ENCODE measurements around the gene CYB561D2. TPM values are rescaled to one million over a fixed set of nuclear protein-coding genes. Genes with fewer than 3 reads are reported as not detected.

The CYB561D2 gene
- total and polyA plus RNA-seq, 2 experiments from 2014 or later: 28.3 to 37.7 TPM

DNA sequence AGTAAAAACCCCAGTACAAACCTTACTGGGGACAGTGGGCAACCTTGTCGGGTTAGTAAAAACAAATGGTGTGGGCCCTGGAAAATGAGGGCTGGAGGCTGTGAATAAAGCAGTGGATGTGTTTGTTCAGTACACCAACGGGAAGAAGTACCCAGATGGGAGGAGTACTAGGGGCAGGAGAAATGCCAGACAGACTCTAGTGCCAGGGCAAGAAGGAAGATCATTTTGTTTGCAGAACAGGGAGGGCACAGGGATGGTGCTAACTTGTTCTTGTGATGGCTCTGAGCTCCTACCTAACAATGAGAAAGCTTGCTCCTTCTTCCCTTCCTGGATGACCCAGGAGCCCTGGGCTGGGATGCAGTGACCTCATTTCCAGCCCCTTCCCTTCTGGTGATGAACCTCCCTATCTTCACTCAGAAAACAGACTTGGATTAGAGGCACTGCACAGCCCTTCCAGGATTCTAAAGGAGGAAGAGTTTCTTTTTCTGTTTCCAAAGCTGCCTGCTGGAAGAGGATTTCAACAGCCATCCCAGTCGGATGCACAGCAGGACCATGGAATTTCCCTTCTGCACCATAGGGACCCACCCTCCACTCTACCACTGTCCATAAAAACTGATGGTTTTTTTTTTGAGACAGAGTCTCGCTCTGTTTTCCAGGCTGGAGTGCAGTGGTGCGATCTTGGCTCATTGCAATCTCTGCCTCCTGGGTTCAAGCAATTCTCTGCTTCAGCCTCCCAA, 16.2 kb upstream of the CYB561D2 start:
- TF ChIP-seq EZH2 (IDR thresholded peaks at IDR 0.05; ENCODE audit: insufficient read depth, poor library complexity, severe bottlenecking): no peak
- no peak for TF ChIP-seq EZH2phosphoT487 (IDR thresholded peaks at IDR 0.05; ENCODE audit: insufficient read depth, low read depth)
- 33 to 44% methylated on average over 5 of the region's 5 CpGs for WGBS, 2 experiments (ENCODE audit: low coverage in 1 of 2, low lambda C conversion rate in 2 of 2, missing lambda C conversion rate in 2 of 2)
- H3K4me2 ChIP-seq (ENCODE audit: unreplicated experiment): peak overlapping the region; percentile 96
- no peaks in the 10 kb centered on the region for H3K9me3 ChIP-seq (ENCODE audit: low read depth)
- peaks cover 46% of the 10 kb centered on the region for H3K4me1 ChIP-seq (ENCODE audit: insufficient read depth)
- H3K27me3 ChIP-seq (replicated peaks; ENCODE audit: insufficient read depth): no peaks in the 10 kb centered on the region
- no peaks in the 10 kb centered on the region; the same call in 1 of the 2 replicates for H4K20me1 ChIP-seq (ENCODE audit: insufficient read depth)
- peak overlapping the region; percentile 99 for H3K9ac ChIP-seq
- H3K79me2 ChIP-seq (ENCODE audit: insufficient read depth): peaks cover 86% of the 10 kb centered on the region
- peaks cover 62% of the 10 kb centered on the region for H3F3A ChIP-seq (ENCODE audit: insufficient read depth)
- peak overlapping the region; percentile 89 for H3K4me3 ChIP-seq
- in situ Hi-C loops (cut with MboI): no loop called here
- no peaks in the 10 kb centered on the region for H3K9me2 ChIP-seq (ENCODE audit: insufficient read depth)
- H2AFZ ChIP-seq: no peak overlapping the region
- no peak for DNase-seq
- peak overlapping the region; percentile 96 for H3K27ac ChIP-seq
- H3K36me3 ChIP-seq (ENCODE audit: low read depth): peaks cover 18% of the 10 kb centered on the region

DNA sequence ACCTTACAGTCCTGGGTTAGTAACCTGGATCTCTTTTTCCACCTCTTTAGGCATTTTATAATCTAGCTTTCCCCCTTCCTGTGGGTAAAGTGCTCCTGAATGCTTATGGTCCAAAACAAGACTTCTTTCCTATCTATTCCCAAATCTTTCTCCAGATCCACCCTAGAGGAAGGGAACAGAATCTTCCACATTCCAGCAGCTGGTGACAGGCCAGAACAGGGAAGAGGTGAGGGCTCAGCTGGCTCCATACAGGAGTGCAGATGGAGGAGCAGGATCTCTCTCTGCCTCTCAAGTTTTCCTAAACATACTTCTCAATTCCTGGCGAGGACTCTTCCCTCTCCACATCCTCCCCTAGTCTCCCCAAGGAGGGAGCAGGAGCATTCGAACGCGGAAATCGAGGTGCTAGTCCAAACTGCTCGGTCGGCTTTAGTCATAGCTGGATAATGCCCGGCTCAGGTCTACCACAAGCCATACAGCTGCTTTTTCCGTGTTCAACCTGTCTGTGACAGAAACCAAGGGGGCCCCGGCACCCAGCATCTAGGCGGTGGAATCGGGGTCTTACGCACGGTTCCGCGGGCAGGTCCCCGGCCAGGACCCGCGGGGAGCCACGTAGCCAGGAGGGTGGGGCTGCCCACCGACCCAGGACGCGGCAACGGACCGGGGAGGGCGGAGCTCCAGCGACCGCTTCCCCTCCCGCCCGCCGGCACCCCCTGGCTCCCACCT, 14.0 kb upstream of the CYB561D2 start:
- WGBS, 2 experiments (ENCODE audit: low coverage in 1 of 2, low lambda C conversion rate in 2 of 2, missing lambda C conversion rate in 2 of 2): 1% methylated on average over 25 to 30 of the region's 31 CpGs

DNA sequence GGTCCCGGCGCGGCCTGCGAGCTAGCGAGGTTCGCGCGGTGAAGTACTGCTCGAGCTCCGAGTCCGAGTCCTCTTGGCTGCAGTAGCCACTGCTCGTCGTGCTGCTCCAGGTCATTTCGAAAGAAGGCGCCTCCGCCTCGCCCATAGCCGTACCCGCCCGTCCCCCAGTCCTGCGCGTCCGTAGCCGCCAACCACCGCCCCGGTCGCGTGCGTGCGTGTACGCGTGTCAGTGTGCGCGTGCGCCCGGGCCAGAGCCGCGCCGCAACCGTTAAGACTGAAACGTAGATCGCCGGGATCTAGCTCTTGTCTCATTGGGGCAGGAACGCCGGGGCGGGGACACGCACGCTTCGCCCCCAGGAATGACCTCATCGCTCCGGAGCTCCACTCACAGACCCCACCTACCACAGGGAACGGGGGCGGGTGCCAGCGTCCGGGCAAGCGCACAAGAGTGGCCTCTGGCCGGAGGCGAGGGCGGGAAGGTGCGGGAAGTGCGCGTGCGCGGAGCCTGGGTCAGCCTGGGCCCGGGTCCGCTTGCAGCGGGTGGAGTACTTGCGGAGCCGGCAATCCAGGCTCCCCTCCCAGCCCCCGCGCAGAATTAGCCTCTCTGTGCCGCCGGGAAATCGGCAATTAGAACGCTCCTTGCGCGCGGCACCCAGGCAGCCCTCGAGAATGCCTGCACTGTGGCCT, 13.3 kb upstream of the CYB561D2 start:
- Histone ChIP-seq H2AFZ (peak overlapping the region; percentile 72), H3K27me3 (replicated peaks; ENCODE audit: insufficient read depth) (no peaks in the 10 kb centered on the region), H3K4me2 (ENCODE audit: unreplicated experiment) (peak overlapping the region; percentile 96), H3F3A (ENCODE audit: insufficient read depth) (peaks cover 50% of the 10 kb centered on the region), H3K4me1 (ENCODE audit: insufficient read depth) (peaks cover 53% of the 10 kb centered on the region), H3K9me2 (ENCODE audit: insufficient read depth) (no peaks in the 10 kb centered on the region), H3K36me3 (ENCODE audit: low read depth) (no peaks in the 10 kb centered on the region), H3K79me2 (ENCODE audit: insufficient read depth) (peaks cover 74% of the 10 kb centered on the region), H4K20me1 (ENCODE audit: insufficient read depth) (no peaks in the 10 kb centered on the region; the same call in 1 of the 2 replicates), H3K27ac (peak overlapping the region; percentile 96), H3K9me3 (ENCODE audit: low read depth) (no peaks in the 10 kb centered on the region), H3K9ac (peak overlapping the region; percentile 99), H3K4me3 (peak overlapping the region; percentile 89)
- TF ChIP-seq EZH2 (IDR thresholded peaks at IDR 0.05; ENCODE audit: insufficient read depth, poor library complexity, severe bottlenecking): no peak
- no peak for TF ChIP-seq EZH2phosphoT487 (IDR thresholded peaks at IDR 0.05; ENCODE audit: insufficient read depth, low read depth)
- DNase-seq: peak; percentile 100
- in situ Hi-C loops (cut with MboI): no loop called here
- 1% methylated on average over 63 to 68 of the region's 79 CpGs for WGBS, 2 experiments (ENCODE audit: low coverage in 1 of 2, low lambda C conversion rate in 2 of 2, missing lambda C conversion rate in 2 of 2)

More for the DNA sequence above, 14.0 kb upstream of the CYB561D2 start:
- TF ChIP-seq EZH2 (IDR thresholded peaks at IDR 0.05; ENCODE audit: insufficient read depth, poor library complexity, severe bottlenecking) (no peak), EZH2phosphoT487 (IDR thresholded peaks at IDR 0.05; ENCODE audit: insufficient read depth, low read depth) (no peak)
- peak; percentile 76 for DNase-seq
- Histone ChIP-seq H3K9me3 (ENCODE audit: low read depth) (no peaks in the 10 kb centered on the region), H3K4me2 (ENCODE audit: unreplicated experiment) (peak overlapping the region; percentile 96), H2AFZ (0 out of 2 replicates have a peak overlapping the region, but pooled peaks have one; percentile 7), H3K4me1 (ENCODE audit: insufficient read depth) (peaks cover 53% of the 10 kb centered on the region), H3K9ac (peak overlapping the region; percentile 99), H3K27me3 (replicated peaks; ENCODE audit: insufficient read depth) (no peaks in the 10 kb centered on the region), H3K36me3 (ENCODE audit: low read depth) (no peaks in the 10 kb centered on the region; the same call in 1 of the 2 replicates), H3K79me2 (ENCODE audit: insufficient read depth) (peaks cover 81% of the 10 kb centered on the region), H4K20me1 (ENCODE audit: insufficient read depth) (no peaks in the 10 kb centered on the region; the same call in 1 of the 2 replicates), H3K9me2 (ENCODE audit: insufficient read depth) (no peaks in the 10 kb centered on the region), H3K27ac (peak overlapping the region; percentile 96), H3F3A (ENCODE audit: insufficient read depth) (peaks cover 50% of the 10 kb centered on the region), H3K4me3 (peak overlapping the region; percentile 89)
- in situ Hi-C loops (cut with MboI): no loop called here

DNA sequence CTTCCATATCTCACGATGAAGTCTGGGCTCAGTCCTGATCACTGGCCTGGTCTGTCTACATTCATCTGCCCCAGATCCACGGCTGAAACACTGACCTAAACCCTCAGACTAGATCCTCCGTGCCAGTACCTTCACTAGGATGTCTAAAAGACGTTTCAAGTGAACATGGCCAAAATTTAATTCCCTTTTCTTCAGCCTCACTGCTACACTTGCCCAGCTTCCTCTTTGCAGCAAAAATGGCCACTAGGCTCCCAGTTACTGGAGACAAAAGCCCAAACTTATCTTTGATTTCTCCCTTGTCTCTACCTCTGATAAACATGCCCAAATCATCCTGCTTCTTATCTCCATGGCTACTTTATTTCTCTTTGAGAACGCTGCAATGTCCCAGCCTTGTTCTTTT, 11.7 kb upstream of the CYB561D2 start:
- Histone ChIP-seq H3K27me3 (replicated peaks; ENCODE audit: insufficient read depth) (no peaks in the 10 kb centered on the region), H3K27ac (peak overlapping the region; percentile 96), H3F3A (ENCODE audit: insufficient read depth) (peaks cover 50% of the 10 kb centered on the region), H3K4me1 (ENCODE audit: insufficient read depth) (peaks cover 45% of the 10 kb centered on the region), H3K79me2 (ENCODE audit: insufficient read depth) (peaks cover 58% of the 10 kb centered on the region), H3K4me3 (peak overlapping the region; percentile 89), H2AFZ (no peak overlapping the region), H3K9me3 (ENCODE audit: low read depth) (no peaks in the 10 kb centered on the region), H4K20me1 (ENCODE audit: insufficient read depth) (no peaks in the 10 kb centered on the region; the same call in 1 of the 2 replicates), H3K9ac (peak overlapping the region; percentile 92), H3K36me3 (ENCODE audit: low read depth) (no peaks in the 10 kb centered on the region), H3K4me2 (ENCODE audit: unreplicated experiment) (peak overlapping the region; percentile 74), H3K9me2 (ENCODE audit: insufficient read depth) (no peaks in the 10 kb centered on the region)
- DNase-seq: peak; percentile 40
- TF ChIP-seq EZH2 (IDR thresholded peaks at IDR 0.05; ENCODE audit: insufficient read depth, poor library complexity, severe bottlenecking): no peak
- TF ChIP-seq EZH2phosphoT487 (IDR thresholded peaks at IDR 0.05; ENCODE audit: insufficient read depth, low read depth): no peak
- WGBS, 2 experiments (ENCODE audit: low coverage in 1 of 2, low lambda C conversion rate in 2 of 2, missing lambda C conversion rate in 2 of 2): 57 to 60% methylated on average over 5 of the region's 5 CpGs
- in situ Hi-C loops (cut with MboI): no loop called here
